Panc1 (cell line): ENCODE results near the gene TM2D3. TPM values are rescaled to one million over a fixed set of nuclear protein-coding genes. Genes with fewer than 3 reads are reported as not detected.

Experiments used
- ATAC-seq: fragments of 200-7000 bp; cut with Tn5 transposase; 2 replicates; pipeline ENCODE4 v1.9.1; 2020; ENCODE audit warnings: mild to moderate bottlenecking, moderate library complexity
- BruUV-seq: library from RNA; stranded (reverse); fragments of 400-500 nt; replicated peaks from 2 replicates; lab custom pipeline; 2021; lab: Mats Ljungman, UMichigan
- CTCF ChIA-PET: fragments of 300-600 bp; sonication (Branson Sonifier 250); formaldehyde crosslinking; loops from one replicate; lab custom pipeline; 2022; ENCODE audit warnings: antibody characterized with exemption; lab: Charles Lee
- POLR2A ChIA-PET: fragments of 300-600 bp; sonication (Branson Sonifier 250); formaldehyde crosslinking; loops from one replicate; lab custom pipeline; 2022; ENCODE audit warnings: antibody characterized with exemption; lab: Charles Lee
- DNase-seq: peaks from one replicate; pipeline ENCODE4 v3.0.0-alpha.2; 2010; ENCODE audit warnings: low read depth, low spot score
- H3K27ac ChIP-seq: 2 replicates; pipeline ENCODE4 v1.5.1; 2011; ENCODE audit warnings: mild to moderate bottlenecking, low read length, inconsistent platforms
- H3K27me3 ChIP-seq: fragments of 200-500 bp; sonication (Bioruptor generic); 2 replicates; pipeline ENCODE4 v1.6.0; 2014; ENCODE audit warnings: low read length, inconsistent platforms; ENCODE audit not compliant: control insufficient read depth, insufficient read depth
- H3K36me3 ChIP-seq: fragments of 200-500 bp; sonication (Bioruptor generic); 2 replicates; pipeline ENCODE4 v1.5.1; 2014; ENCODE audit warnings: inconsistent platforms, mild to moderate bottlenecking, low read length, moderate library complexity; ENCODE audit not compliant: control insufficient read depth, insufficient read depth
- H3K4me1 ChIP-seq: 2 replicates; pipeline ENCODE4 v1.5.1; 2011; ENCODE audit warnings: inconsistent platforms, mild to moderate bottlenecking, low read length, moderate library complexity; ENCODE audit not compliant: control insufficient read depth, insufficient read depth
- H3K4me3 ChIP-seq, 2 experiments: 2 replicates each; pipeline ENCODE4 v1.5.1; 2011 to 2012; ENCODE audit warnings: low read depth in 2 of 2, low read length in 2 of 2, mild to moderate bottlenecking in 2 of 2, inconsistent platforms in 1 of 2, moderate library complexity in 1 of 2
- H3K9me3 ChIP-seq: fragments of 200-500 bp; sonication (Bioruptor generic); 2 replicates; pipeline ENCODE4 v1.5.1; 2014; ENCODE audit warnings: low read depth, mild to moderate bottlenecking, inconsistent platforms, low read length, moderate library complexity; ENCODE audit not compliant: control insufficient read depth, insufficient read depth
- POLR2AphosphoS5 ChIP-seq: IDR thresholded peaks from 2 replicates; pipeline ENCODE4 v1.6.1; 2012; ENCODE audit warnings: mild to moderate bottlenecking, low read depth, low read length, moderate library complexity
- SIN3A ChIP-seq: IDR thresholded peaks from 2 replicates; pipeline ENCODE4 v1.6.1; 2012; ENCODE audit warnings: low read depth, mild to moderate bottlenecking, low read length, moderate library complexity, borderline replicate concordance; ENCODE audit not compliant: insufficient read depth
- TCF7L2 ChIP-seq: IDR thresholded peaks from 2 replicates; pipeline ENCODE4 v1.6.1; 2011; ENCODE audit warnings: mild to moderate bottlenecking, low read depth, low read length, inconsistent platforms
- in situ Hi-C: cut with HindIII; loops from 2 replicates; pipeline ENCODE4 v1.10.0; 2016; ENCODE audit warnings: low sequenced_read_pairs, low pct_unique_long_range_greater_than_20kb
- intact Hi-C: fragments of 100-400 bp; cut with micrococcal nuclease; formaldehyde crosslinking; loops from one replicate; pipeline ENCODE4 v1.10.0; 2022; ENCODE audit not compliant: unreplicated experiment
- total RNA-seq: library from RNA; stranded (reverse); gene quantifications from one replicate; pipeline ENCODE4 v1.2.1, GENCODE V29; 2021; ENCODE audit not compliant: unreplicated experiment
- TF ChIP-seq, protein P1 (sequence below): fragments of 450-650 bp; IDR thresholded peaks from 2 replicates; pipeline ENCODE4 v1.5.1; 2017; ENCODE audit warnings: mild to moderate bottlenecking
- TF ChIP-seq, protein P2 (sequence below), 2 experiments: IDR thresholded peaks; 2 replicates each; pipeline ENCODE4 v1.6.1; 2011 to 2012; ENCODE audit warnings: low read depth in 2 of 2, control low read depth in 1 of 2, low read length in 1 of 2, mild to moderate bottlenecking in 1 of 2, moderate library complexity in 1 of 2; ENCODE audit not compliant: insufficient read depth in 1 of 2

The TM2D3 gene
- total RNA-seq, 1 experiment from 2014 or later = 53.4 TPM

DNA sequence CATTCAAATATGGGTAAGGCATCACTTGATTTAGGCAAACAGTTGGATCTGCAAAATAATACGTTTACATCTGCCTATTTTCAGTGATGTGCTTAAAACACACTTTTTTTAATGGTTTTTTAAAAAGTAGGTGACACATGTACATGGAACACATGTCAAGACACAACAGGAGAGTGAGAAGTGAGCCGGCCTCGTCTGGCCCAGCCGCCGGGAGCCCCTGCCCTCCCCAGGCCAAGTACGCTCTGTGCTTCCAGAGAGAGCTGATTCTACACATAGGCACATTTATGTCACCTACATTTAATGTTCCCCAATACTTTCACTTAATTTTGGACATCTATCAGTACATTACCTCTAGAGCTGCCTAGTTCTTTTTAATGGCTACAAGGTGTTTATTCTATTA lies 3.8 kb downstream of the TM2D3 start:
- TF ChIP-seq SIN3A = no peak
- TF ChIP-seq, protein P1, sequence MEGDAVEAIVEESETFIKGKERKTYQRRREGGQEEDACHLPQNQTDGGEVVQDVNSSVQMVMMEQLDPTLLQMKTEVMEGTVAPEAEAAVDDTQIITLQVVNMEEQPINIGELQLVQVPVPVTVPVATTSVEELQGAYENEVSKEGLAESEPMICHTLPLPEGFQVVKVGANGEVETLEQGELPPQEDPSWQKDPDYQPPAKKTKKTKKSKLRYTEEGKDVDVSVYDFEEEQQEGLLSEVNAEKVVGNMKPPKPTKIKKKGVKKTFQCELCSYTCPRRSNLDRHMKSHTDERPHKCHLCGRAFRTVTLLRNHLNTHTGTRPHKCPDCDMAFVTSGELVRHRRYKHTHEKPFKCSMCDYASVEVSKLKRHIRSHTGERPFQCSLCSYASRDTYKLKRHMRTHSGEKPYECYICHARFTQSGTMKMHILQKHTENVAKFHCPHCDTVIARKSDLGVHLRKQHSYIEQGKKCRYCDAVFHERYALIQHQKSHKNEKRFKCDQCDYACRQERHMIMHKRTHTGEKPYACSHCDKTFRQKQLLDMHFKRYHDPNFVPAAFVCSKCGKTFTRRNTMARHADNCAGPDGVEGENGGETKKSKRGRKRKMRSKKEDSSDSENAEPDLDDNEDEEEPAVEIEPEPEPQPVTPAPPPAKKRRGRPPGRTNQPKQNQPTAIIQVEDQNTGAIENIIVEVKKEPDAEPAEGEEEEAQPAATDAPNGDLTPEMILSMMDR = no peak
- no peak overlapping the region for H3K27ac ChIP-seq
- H3K36me3 ChIP-seq = peaks cover 43% of the 10 kb centered on the region
- H3K27me3 ChIP-seq = no peaks in the 10 kb centered on the region
- POLR2A ChIA-PET = no interaction called here
- CTCF ChIA-PET = no interaction called here
- in situ Hi-C loops = no loop called here
- intact Hi-C loops = no loop called here
- no peak overlapping the region for H3K4me3 ChIP-seq
- no peak for DNase-seq
- H3K4me1 ChIP-seq = peaks cover 15% of the 10 kb centered on the region
- no peaks in the 10 kb centered on the region for H3K9me3 ChIP-seq
- no TSS peak for BruUV-seq
- no peak for ATAC-seq

DNA sequence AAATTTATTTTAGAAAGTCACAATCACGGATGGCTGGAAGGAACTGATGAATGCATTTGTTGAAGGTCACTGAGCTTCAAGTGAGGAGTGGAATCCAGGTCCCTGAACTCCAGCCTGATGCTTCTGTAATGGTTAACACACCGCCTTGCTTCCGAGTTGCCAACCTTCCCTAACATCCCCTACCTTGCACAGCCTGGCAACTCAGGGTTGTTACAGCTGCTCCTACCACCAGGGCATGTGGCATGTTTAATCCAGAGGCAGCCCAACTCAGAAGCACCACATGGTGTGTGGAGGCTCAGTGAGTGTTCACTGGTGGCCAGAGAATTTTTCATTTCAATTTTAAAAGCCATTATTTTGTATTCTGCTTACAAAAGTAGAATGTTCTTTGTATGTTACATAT lies 4.9 kb downstream of the TM2D3 start:
- ChIA-PET CTCF (no interaction called here), POLR2A (no interaction called here)
- no TSS peak for BruUV-seq
- DNase-seq (no peak), ATAC-seq (no peak)
- Histone ChIP-seq H3K4me3 (no peak overlapping the region), H3K4me1 (peaks cover 14% of the 10 kb centered on the region), H3K27me3 (no peaks in the 10 kb centered on the region), H3K36me3 (peaks cover 43% of the 10 kb centered on the region), H3K9me3 (no peaks in the 10 kb centered on the region), H3K27ac (no peak overlapping the region)
- intact Hi-C loops = no loop called here
- in situ Hi-C loops = no loop called here
- no peak for TF ChIP-seq SIN3A
- TF ChIP-seq POLR2AphosphoS5 = no peak
- TF ChIP-seq, protein P2, sequence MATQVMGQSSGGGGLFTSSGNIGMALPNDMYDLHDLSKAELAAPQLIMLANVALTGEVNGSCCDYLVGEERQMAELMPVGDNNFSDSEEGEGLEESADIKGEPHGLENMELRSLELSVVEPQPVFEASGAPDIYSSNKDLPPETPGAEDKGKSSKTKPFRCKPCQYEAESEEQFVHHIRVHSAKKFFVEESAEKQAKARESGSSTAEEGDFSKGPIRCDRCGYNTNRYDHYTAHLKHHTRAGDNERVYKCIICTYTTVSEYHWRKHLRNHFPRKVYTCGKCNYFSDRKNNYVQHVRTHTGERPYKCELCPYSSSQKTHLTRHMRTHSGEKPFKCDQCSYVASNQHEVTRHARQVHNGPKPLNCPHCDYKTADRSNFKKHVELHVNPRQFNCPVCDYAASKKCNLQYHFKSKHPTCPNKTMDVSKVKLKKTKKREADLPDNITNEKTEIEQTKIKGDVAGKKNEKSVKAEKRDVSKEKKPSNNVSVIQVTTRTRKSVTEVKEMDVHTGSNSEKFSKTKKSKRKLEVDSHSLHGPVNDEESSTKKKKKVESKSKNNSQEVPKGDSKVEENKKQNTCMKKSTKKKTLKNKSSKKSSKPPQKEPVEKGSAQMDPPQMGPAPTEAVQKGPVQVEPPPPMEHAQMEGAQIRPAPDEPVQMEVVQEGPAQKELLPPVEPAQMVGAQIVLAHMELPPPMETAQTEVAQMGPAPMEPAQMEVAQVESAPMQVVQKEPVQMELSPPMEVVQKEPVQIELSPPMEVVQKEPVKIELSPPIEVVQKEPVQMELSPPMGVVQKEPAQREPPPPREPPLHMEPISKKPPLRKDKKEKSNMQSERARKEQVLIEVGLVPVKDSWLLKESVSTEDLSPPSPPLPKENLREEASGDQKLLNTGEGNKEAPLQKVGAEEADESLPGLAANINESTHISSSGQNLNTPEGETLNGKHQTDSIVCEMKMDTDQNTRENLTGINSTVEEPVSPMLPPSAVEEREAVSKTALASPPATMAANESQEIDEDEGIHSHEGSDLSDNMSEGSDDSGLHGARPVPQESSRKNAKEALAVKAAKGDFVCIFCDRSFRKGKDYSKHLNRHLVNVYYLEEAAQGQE (IDR thresholded peaks at IDR 0.05; ENCODE audit: insufficient read depth in 1 of 2, low read depth in 2 of 2, low read length in 1 of 2) = no peak
- TF ChIP-seq, protein P1 = no peak
- TF ChIP-seq TCF7L2 = no peak
